ENCODE results near the gene RAET1E.

The RAET1E gene

DNA sequence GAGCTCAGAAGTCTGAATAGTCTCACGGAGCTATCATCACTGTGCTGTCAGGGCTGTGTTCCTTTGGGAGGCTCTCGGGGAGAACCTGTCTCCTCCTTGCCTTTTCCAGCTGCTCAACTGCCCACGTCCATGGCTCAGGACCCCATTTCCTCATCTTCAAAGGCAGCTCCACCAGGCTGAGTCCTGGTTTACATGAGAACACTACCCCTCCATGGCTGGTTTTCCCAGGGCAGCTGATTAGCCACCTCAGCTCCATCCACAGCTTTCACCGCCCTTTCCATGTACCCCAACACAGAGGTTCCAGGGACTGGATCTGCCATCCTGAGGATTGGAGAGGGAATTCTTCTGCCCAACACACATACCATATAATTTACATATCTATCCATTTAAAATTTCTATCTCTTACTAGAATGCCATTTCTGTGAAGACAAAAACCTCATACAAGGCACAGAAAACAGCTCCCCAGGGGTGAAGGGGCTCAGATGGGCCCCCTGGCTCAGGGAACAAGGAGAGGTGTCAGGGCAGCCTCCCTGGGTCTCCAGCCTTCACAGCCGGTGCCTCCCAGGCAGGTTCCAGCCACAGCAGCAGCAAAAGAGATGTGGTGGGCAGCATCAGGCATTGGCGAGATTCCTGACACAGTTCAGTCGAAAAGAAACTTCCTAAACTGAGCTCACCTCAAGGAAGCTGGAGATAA lies 2.2 kb upstream of the RAET1E start:
- Histone ChIP-seq H3K4me2 (ENCODE audit: low read length) (no peak overlapping the region), H3K36me3 (ENCODE audit: control insufficient read depth in 1 of 2, insufficient read depth in 2 of 2, low read length in 2 of 2) (no peaks in the 10 kb centered on the region), H2BK5ac (ENCODE audit: low read depth, low read length, poor library complexity) (no peak overlapping the region), H3K4me1 (ENCODE audit: control insufficient read depth in 1 of 2, insufficient read depth in 2 of 2, low read length in 2 of 2) (no peaks in the 10 kb centered on the region), H3K27ac (ENCODE audit: low read depth, low read length) (no peak overlapping the region), H3K14ac (ENCODE audit: low read length) (no peak overlapping the region), H2AK5ac (ENCODE audit: low read length) (no peak overlapping the region), H3K4ac (ENCODE audit: low read depth, low read length) (no peak overlapping the region), H4K8ac (ENCODE audit: low read depth, low read length) (no peak overlapping the region), H4K91ac (ENCODE audit: low read depth, low read length) (no peak overlapping the region), H3K79me1 (ENCODE audit: low read length) (no peaks in the 10 kb centered on the region), H4K12ac (ENCODE audit: low read depth, low read length) (no peak overlapping the region), H3K4me3 (ENCODE audit: low read depth, low read length) (no peak overlapping the region), H3K23ac (ENCODE audit: low read length) (no peak overlapping the region), H2BK120ac (ENCODE audit: insufficient read depth, low read length, poor library complexity) (no peak overlapping the region), H3K9me3 (ENCODE audit: insufficient read depth, low read depth, low read length) (peaks cover 2% of the 10 kb centered on the region), H2BK12ac (ENCODE audit: low read length) (no peak overlapping the region), H2AFZ (ENCODE audit: insufficient read depth, low read length, poor library complexity) (no peak overlapping the region), H3K9ac (ENCODE audit: low read length) (no peak overlapping the region), H3K18ac (ENCODE audit: low read length) (no peak overlapping the region), H3K27me3 (ENCODE audit: insufficient read depth, low read length) (no peaks in the 10 kb centered on the region), H3K79me2 (ENCODE audit: control insufficient read depth, insufficient read depth, low read length, poor library complexity) (no peaks in the 10 kb centered on the region)
- DNase-seq, result no peak
- no CpG with 5 or more reads among the region's 7 CpGs for WGBS (ENCODE audit: extremely low coverage, insufficient coverage, insufficient read length)

DNA sequence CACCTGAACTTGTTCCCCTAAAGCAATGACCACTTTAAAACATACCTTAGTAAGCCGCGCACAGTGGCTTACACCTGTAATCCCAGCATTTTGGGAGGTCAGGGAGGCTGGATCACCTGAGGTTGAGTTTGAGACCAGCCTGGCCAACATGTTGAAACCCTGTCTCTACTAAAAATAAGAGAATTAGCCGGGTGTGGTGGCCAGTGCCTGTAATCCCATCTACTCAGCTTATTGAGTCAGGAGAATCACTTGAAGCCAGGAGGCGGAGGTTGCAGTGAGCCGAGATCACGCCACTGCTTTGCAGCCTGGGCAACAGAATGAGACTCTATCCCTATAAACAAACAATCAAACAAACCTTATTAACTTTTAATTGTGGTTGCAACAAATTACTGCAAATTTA lies 1.6 kb upstream of the RAET1E start:
- no peak overlapping the region for H2BK120ac ChIP-seq (ENCODE audit: insufficient read depth, low read length, poor library complexity)
- no peak overlapping the region for H4K8ac ChIP-seq (ENCODE audit: low read depth, low read length)
- H3K14ac ChIP-seq (ENCODE audit: low read length), result no peak overlapping the region
- H3K27ac ChIP-seq (ENCODE audit: low read depth, low read length), result no peak overlapping the region
- no peak overlapping the region for H3K23ac ChIP-seq (ENCODE audit: low read length)
- no peaks in the 10 kb centered on the region for H3K4me1 ChIP-seq (ENCODE audit: control insufficient read depth in 1 of 2, insufficient read depth in 2 of 2, low read length in 2 of 2)
- H4K12ac ChIP-seq (ENCODE audit: low read depth, low read length), result no peak overlapping the region
- H3K9ac ChIP-seq (ENCODE audit: low read length), result no peak overlapping the region
- no peaks in the 10 kb centered on the region for H3K79me1 ChIP-seq (ENCODE audit: low read length)
- H3K9me3 ChIP-seq (ENCODE audit: insufficient read depth, low read depth, low read length), result peaks cover 2% of the 10 kb centered on the region
- no peak overlapping the region for H3K4ac ChIP-seq (ENCODE audit: low read depth, low read length)
- H2AFZ ChIP-seq (ENCODE audit: insufficient read depth, low read length, poor library complexity), result no peak overlapping the region
- H3K4me2 ChIP-seq (ENCODE audit: low read length), result no peak overlapping the region
- H3K79me2 ChIP-seq (ENCODE audit: control insufficient read depth, insufficient read depth, low read length, poor library complexity), result no peaks in the 10 kb centered on the region
- H2AK5ac ChIP-seq (ENCODE audit: low read length), result no peak overlapping the region
- DNase-seq, result no peak
- H4K91ac ChIP-seq (ENCODE audit: low read depth, low read length), result no peak overlapping the region
- no peak overlapping the region for H3K18ac ChIP-seq (ENCODE audit: low read length)
- no peak overlapping the region for H2BK12ac ChIP-seq (ENCODE audit: low read length)
- H2BK5ac ChIP-seq (ENCODE audit: low read depth, low read length, poor library complexity), result no peak overlapping the region
- no peak overlapping the region for H3K4me3 ChIP-seq (ENCODE audit: low read depth, low read length)
- WGBS (ENCODE audit: extremely low coverage, insufficient coverage, insufficient read length), result no CpG with 5 or more reads among the region's 6 CpGs
- H3K36me3 ChIP-seq (ENCODE audit: control insufficient read depth in 1 of 2, insufficient read depth in 2 of 2, low read length in 2 of 2), result no peaks in the 10 kb centered on the region
- no peaks in the 10 kb centered on the region for H3K27me3 ChIP-seq (ENCODE audit: insufficient read depth, low read length)

DNA sequence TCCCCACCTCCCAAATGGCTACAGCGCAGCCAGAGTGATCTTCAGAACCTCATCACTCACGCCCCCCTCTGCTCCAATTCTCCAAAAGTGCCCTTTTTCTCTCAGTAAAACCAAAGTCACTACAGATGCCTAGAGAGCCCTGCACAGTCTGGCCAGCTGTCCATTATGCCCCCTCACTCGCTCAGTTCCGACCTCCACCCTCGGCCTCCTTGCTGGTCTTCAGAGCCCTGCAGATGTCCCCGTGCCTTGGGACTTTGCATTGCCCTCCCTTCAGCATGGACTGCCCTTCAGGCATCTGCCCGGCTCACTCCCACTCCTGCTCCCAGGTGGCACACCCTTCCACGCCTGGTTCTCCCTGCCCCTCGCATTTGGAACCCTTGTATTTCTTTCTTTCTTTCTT lies 1.1 kb upstream of the RAET1E start:
- Histone ChIP-seq H2AFZ (ENCODE audit: insufficient read depth, low read length, poor library complexity) (no peak overlapping the region), H2BK120ac (ENCODE audit: insufficient read depth, low read length, poor library complexity) (no peak overlapping the region)

GRCh38 chr6:149897015-149897697 lies 757 bp downstream of the RAET1E start:
- H3K4me3 ChIP-seq (ENCODE audit: low read depth, low read length), result no peak overlapping the region
- no peak overlapping the region for H2BK5ac ChIP-seq (ENCODE audit: low read depth, low read length, poor library complexity)
- no peaks in the 10 kb centered on the region for H3K27me3 ChIP-seq (ENCODE audit: insufficient read depth, low read length)
- H3K36me3 ChIP-seq (ENCODE audit: control insufficient read depth in 1 of 2, insufficient read depth in 2 of 2, low read length in 2 of 2), result no peaks in the 10 kb centered on the region
- no peak overlapping the region for H3K18ac ChIP-seq (ENCODE audit: low read length)
- H3K27ac ChIP-seq (ENCODE audit: low read depth, low read length), result no peak overlapping the region
- no peak overlapping the region for H3K23ac ChIP-seq (ENCODE audit: low read length)
- no peak overlapping the region for H2BK12ac ChIP-seq (ENCODE audit: low read length)
- H4K91ac ChIP-seq (ENCODE audit: low read depth, low read length), result no peak overlapping the region
- H3K79me1 ChIP-seq (ENCODE audit: low read length), result no peaks in the 10 kb centered on the region
- no peak overlapping the region for H3K9ac ChIP-seq (ENCODE audit: low read length)
- no peak overlapping the region for H2AK5ac ChIP-seq (ENCODE audit: low read length)
- no peaks in the 10 kb centered on the region for H3K79me2 ChIP-seq (ENCODE audit: control insufficient read depth, insufficient read depth, low read length, poor library complexity)
- H3K4me1 ChIP-seq (ENCODE audit: control insufficient read depth in 1 of 2, insufficient read depth in 2 of 2, low read length in 2 of 2), result no peaks in the 10 kb centered on the region
- no CpG with 5 or more reads among the region's 13 CpGs for WGBS (ENCODE audit: extremely low coverage, insufficient coverage, insufficient read length)
- H2AFZ ChIP-seq (ENCODE audit: insufficient read depth, low read length, poor library complexity), result no peak overlapping the region
- DNase-seq, result peak in 1 of 2 donors; percentile 22
- H3K4me2 ChIP-seq (ENCODE audit: low read length), result no peak overlapping the region
- no peak overlapping the region for H2BK120ac ChIP-seq (ENCODE audit: insufficient read depth, low read length, poor library complexity)
- H3K14ac ChIP-seq (ENCODE audit: low read length), result no peak overlapping the region
- no peak overlapping the region for H4K8ac ChIP-seq (ENCODE audit: low read depth, low read length)
- no peak overlapping the region for H4K12ac ChIP-seq (ENCODE audit: low read depth, low read length)
- peaks cover 2% of the 10 kb centered on the region for H3K9me3 ChIP-seq (ENCODE audit: insufficient read depth, low read depth, low read length)
- H3K4ac ChIP-seq (ENCODE audit: low read depth, low read length), result no peak overlapping the region

More for the DNA sequence above, 1.1 kb upstream of the RAET1E start:
- Histone ChIP-seq H3K4me2 (ENCODE audit: low read length) (no peak overlapping the region), H3K79me2 (ENCODE audit: control insufficient read depth, insufficient read depth, low read length, poor library complexity) (no peaks in the 10 kb centered on the region), H4K91ac (ENCODE audit: low read depth, low read length) (no peak overlapping the region), H3K4me3 (ENCODE audit: low read depth, low read length) (no peak overlapping the region), H3K36me3 (ENCODE audit: control insufficient read depth in 1 of 2, insufficient read depth in 2 of 2, low read length in 2 of 2) (no peaks in the 10 kb centered on the region), H3K27ac (ENCODE audit: low read depth, low read length) (no peak overlapping the region), H2AK5ac (ENCODE audit: low read length) (no peak overlapping the region), H4K12ac (ENCODE audit: low read depth, low read length) (no peak overlapping the region), H3K9me3 (ENCODE audit: insufficient read depth, low read depth, low read length) (peaks cover 2% of the 10 kb centered on the region), H3K4ac (ENCODE audit: low read depth, low read length) (no peak overlapping the region), H3K4me1 (ENCODE audit: control insufficient read depth in 1 of 2, insufficient read depth in 2 of 2, low read length in 2 of 2) (no peaks in the 10 kb centered on the region), H3K23ac (ENCODE audit: low read length) (no peak overlapping the region), H4K8ac (ENCODE audit: low read depth, low read length) (no peak overlapping the region), H2BK5ac (ENCODE audit: low read depth, low read length, poor library complexity) (no peak overlapping the region), H2BK12ac (ENCODE audit: low read length) (no peak overlapping the region), H3K27me3 (ENCODE audit: insufficient read depth, low read length) (no peaks in the 10 kb centered on the region), H3K14ac (ENCODE audit: low read length) (no peak overlapping the region), H3K9ac (ENCODE audit: low read length) (no peak overlapping the region), H3K18ac (ENCODE audit: low read length) (no peak overlapping the region), H3K79me1 (ENCODE audit: low read length) (no peaks in the 10 kb centered on the region)
- DNase-seq, result no peak
- WGBS (ENCODE audit: extremely low coverage, insufficient coverage, insufficient read length), result no CpG with 5 or more reads among the region's 9 CpGs

Data from trophoblast cell (in vitro differentiated cells and primary cell).